ENCODE results near the gene DGKB.

Gene DGKB

GRCh38 chr7:14407246-14408015, 495.1 kb downstream of the DGKB start:
- in situ Hi-C loops (cut with MboI; ENCODE audit: low sequenced_read_pairs), result no loop called here

DNA sequence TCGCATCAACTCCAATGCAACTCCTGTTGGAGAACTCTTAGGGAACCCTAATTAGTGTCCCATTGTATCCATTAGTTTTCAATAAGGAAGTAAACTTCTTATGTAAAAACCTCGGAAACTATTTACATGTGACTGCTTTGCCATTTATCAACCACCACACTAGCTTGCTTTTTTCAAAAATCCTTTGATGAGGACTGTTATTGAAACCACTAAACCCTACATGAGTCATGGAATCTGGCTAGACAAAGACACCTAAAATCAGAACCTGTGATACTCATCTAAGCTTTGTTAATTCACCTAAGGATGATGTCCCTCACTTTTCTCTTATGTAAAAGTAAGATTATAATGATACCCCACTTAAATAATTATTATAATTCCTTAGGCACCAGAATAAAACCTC, 499.0 kb downstream of the DGKB start:
- in situ Hi-C loops (cut with MboI; ENCODE audit: low sequenced_read_pairs), result no loop called here

DNA sequence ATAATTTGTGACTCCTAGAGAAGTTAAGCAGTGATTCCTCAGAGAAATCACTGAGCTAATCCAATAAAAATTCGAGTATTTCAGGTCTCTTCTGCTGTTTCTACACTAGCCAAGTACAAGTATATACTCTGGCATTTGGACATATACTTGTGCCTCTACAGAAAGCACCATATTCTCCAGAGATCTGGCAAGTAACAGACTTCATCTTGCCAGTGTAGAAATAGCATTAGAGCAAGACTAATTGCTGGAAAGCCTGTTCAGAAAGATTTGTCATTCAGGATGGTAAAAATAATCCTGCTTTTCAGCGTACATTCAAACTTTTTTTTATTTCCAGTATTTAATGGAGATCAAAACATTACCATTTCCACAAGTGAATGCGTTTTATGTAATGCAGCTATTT, 502.3 kb downstream of the DGKB start:
- in situ Hi-C loops (cut with MboI; ENCODE audit: low sequenced_read_pairs), result no loop called here

DNA sequence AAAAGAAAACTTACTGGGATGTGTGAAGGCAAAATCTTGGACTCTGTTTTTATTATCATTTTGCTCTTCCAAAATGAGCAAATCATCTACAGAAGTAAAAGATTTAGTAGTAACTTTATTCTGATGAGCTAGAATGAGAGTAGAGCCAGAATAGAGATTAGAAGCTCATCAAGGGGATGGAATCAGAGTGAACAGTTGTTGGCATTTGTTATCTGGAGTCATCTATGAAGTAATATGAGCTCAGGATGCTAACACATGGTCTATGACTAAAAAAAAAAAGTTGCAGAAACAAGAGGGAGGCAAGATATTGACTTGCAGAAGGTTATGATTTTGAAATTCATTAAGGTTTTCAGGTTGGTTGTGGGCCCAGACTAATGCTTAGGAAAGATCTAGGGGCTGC, 504.0 kb downstream of the DGKB start:
- in situ Hi-C loops (cut with MboI; ENCODE audit: low sequenced_read_pairs), result no loop called here

DNA sequence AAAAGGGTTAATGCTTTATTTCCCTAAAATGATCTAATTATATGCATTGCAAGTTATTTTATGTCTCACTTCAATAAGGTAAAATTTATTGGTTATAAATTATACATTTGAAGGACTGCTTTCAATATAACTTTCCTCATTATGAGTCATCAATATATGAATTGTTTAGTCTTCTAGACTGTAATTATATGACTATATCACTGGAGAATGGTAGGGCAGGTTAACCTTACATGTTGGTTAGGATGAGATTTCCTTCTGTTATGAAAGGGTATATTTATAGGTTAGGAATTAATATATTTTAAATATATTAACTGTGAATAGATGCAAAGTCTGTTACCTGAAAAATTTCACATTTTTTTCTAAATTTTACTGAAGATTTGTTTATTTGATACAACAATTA, 506.7 kb downstream of the DGKB start:
- in situ Hi-C loops (cut with MboI; ENCODE audit: low sequenced_read_pairs), result no loop called here

DNA sequence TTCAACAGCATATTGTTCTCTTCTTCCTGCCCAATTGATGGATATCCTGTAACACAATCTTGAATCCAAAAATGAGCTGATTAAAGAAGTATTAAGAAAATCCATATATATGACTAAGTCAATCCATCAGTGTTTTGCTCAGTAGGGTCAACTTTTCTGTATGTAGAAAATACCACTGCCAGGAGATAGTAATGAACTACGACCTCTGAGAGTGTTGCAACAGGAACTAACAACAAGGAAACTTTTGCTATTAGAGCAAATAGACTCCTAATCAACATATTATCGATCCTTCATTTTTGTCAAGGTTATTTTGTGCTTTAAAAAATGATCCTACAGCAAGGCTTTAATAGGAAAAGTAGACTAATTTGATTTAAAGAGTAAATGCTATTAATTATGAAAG, 507.8 kb downstream of the DGKB start:
- in situ Hi-C loops (cut with MboI; ENCODE audit: low sequenced_read_pairs), result no loop called here

- in situ Hi-C loops (cut with MboI; ENCODE audit: low sequenced_read_pairs), result no loop called here
Measured at GRCh38 chr7:14389595-14389994, 513.0 kb downstream of the DGKB start.

DNA sequence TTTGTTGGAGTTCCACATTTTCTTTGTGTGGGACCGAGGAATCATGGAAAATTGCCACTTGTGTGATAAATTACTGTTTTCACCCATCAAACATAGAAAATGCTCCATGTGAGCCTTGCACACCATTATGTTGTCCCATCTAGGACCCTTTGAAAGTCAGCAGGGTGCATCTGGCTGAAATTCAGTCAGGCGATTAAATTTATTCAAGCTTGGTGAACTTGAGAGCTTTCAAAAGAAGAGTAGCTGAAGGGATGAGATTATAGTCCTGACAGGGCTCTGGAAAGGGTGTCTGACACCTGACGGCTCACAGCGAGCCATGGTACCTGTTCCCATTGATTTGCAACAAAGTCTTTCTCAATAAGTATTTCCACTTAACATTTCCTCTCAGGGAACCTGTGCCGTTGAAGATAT, 513.4 kb downstream of the DGKB start:
- in situ Hi-C loops (cut with MboI; ENCODE audit: low sequenced_read_pairs), result no loop called here

GRCh38 chr7:14385074-14385473, 517.5 kb downstream of the DGKB start:
- in situ Hi-C loops (cut with MboI; ENCODE audit: low sequenced_read_pairs), result no loop called here

GRCh38 chr7:14381936-14382335, 520.6 kb downstream of the DGKB start:
- in situ Hi-C loops (cut with MboI; ENCODE audit: low sequenced_read_pairs), result no loop called here

GRCh38 chr7:14381306-14381705, 521.2 kb downstream of the DGKB start:
- in situ Hi-C loops (cut with MboI; ENCODE audit: low sequenced_read_pairs), result no loop called here

DNA sequence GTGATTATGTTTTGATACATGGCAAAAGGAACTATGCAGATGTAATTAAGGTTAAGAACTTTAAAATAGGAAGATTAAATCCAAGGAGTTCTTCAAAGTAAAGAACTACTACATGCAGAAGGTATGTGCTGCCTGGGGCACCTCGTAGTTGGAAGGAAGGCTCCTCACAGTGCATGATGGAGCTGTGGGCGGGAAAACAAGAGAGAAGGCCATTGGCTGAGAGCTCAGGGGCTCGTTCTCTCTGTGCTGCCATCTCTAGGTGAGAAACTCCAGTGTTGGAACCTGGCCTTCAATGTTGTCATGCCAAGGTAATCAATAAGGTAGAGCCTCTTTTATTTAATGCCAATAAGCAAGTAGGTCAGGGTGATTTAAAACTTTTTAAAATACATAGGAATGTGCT, 521.7 kb downstream of the DGKB start:
- in situ Hi-C loops (cut with MboI; ENCODE audit: low sequenced_read_pairs), result no loop called here

- in situ Hi-C loops (cut with MboI; ENCODE audit: low sequenced_read_pairs), result no loop called here
Measured at GRCh38 chr7:14377646-14378266, 524.8 kb downstream of the DGKB start.

GRCh38 chr7:14376711-14377110, 525.8 kb downstream of the DGKB start:
- in situ Hi-C loops (cut with MboI; ENCODE audit: low sequenced_read_pairs), result no loop called here

GRCh38 chr7:14375998-14376397, 526.6 kb downstream of the DGKB start:
- in situ Hi-C loops (cut with MboI; ENCODE audit: low sequenced_read_pairs), result no loop called here

- in situ Hi-C loops (cut with MboI; ENCODE audit: low sequenced_read_pairs), result no loop called here
Measured at GRCh38 chr7:14374336-14374735, 528.2 kb downstream of the DGKB start.

DNA sequence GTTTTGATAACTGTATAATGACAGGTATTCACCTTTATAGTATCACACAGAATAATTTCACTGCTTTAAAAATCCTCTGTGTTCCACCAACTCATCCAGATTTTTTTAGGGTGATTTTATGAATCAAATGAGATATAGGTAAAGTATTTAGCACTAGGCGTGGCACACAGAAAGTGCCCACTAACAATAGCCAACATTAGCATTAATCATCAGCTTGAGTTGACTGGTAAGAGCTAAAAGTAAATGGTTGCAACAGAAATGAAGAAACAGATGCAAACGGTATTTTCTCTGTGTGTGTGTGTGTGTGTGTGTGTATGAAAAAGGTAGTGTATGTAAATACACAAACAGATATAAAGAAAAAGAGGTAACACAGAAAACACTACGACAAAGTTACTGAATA, 534.3 kb downstream of the DGKB start:
- in situ Hi-C loops (cut with MboI; ENCODE audit: low sequenced_read_pairs), result no loop called here

DNA sequence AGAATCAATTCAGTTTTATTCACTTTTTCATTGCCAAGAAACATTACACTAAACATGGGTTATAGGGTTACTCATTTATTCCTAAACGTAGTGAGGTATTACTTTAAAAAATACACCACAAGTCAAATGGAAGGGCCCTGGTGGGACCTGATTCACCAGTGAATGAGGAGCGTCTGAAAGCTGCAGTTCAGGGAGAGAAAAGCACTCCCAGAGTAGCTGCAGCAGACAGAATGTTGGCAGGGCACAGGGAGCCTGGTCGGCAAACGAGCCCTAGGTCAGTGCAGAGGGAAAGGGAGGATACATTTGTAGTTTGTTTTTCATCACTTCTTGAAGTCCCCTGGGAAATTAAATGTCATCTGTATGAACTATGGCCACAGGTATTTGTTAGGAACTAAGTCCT, 551.4 kb downstream of the DGKB start:
- in situ Hi-C loops (cut with MboI; ENCODE audit: low sequenced_read_pairs), result no loop called here

DNA sequence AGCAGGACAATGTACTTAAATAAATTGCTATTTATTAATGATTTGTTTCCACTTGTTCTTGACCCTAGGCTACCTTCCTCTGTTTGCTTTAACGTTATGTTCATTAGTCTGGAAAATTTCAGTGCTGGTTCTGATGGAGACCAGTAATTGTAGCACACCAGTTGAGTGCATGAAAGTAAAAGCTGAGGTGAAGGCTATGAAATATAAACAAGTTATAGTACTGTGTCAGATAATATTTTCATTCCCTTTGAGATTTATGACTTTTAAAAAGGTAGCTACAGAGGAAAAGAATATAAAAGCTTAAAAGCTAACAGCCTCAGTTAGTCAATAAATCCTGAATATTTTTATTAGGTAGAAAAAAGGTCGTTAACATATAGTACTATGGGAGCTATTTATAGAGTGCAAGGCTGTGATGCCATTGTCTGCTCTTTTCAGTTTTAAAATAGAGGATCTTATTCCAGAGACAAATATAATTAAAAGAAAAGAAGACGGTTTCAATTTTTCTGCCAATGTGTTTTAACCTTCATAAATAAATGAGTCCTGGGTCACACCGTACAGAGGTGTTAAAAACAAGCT, 561.3 kb downstream of the DGKB start:
- in situ Hi-C loops (cut with MboI; ENCODE audit: low sequenced_read_pairs), result no loop called here

- in situ Hi-C loops (cut with MboI; ENCODE audit: low sequenced_read_pairs), result no loop called here
Measured at GRCh38 chr7:14340393-14341074, 562.0 kb downstream of the DGKB start.

GRCh38 chr7:14339861-14340260, 562.7 kb downstream of the DGKB start:
- in situ Hi-C loops (cut with MboI; ENCODE audit: low sequenced_read_pairs), result no loop called here

DNA sequence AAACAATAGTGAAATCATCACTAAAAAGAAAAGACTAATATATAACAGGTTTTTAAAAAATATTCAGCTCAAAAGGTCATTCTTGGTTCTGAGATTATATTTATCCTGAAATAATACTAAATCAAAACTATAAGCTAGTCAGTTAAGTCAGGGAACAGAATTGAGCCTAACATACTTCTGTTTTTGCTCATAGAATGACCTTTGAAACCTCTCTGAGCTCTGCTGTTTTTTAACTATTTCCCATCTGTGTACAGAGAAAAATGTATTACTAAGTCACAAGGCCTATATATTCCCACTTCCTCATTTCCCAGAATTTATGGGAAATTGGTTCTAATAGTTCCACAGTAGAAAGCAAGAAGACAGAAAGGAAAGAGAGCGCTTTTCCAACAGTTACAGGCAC, 566.3 kb downstream of the DGKB start:
- in situ Hi-C loops (cut with MboI; ENCODE audit: low sequenced_read_pairs), result no loop called here

All from HL-60/S4 (cell line).